ENCODE data around the gene HSH2D. TPM values are rescaled to one million over a fixed set of nuclear protein-coding genes. Genes with fewer than 3 reads are reported as not detected.

HSH2D gene
- total and polyA plus RNA-seq, 10 of the 15 experiments (the other 5 are each of a cell fraction or from before 2014, with no cell fraction given), result 22.0 to 145 (median 89.3) TPM

DNA sequence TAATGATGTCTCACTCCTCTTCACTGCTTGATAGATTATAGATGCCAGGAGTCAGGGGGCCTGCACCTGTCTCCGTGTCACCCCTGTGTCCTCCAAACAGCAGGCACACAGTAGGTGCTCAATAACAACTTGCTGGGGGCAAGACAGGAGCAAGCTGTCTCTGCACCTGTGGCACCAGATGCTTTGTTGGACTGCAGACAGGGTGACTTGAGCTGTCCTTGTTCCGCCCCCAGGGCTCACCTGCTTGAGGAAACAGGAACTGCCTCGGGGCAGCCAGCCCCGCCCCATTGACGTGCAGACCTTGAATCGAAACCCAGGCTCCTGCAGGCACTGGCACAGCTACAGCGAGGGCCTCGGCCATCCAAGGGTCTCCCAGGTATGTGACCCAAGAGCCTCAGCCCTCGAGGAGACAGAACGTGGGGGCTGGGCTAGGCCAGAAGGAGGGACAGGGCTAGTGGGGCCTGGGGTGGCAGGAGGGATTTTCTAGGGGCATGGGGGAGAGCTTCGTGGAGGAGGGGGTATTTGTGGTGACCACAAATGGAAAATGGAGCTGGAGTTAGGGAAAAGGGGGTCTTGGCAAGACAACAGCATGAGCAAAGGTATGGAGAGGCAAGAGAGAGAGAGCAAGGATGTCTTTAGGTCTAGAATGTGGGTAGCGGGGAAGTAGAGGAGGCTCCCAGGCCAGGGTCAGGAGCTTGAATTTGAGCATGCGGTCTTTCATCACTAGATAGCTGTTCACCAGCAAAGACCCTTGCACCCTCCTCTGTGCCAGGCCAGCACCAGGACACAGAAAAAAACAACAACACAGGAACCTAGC, at the start of gene HSH2D (continued):
- TF ChIP-seq, protein P1, sequence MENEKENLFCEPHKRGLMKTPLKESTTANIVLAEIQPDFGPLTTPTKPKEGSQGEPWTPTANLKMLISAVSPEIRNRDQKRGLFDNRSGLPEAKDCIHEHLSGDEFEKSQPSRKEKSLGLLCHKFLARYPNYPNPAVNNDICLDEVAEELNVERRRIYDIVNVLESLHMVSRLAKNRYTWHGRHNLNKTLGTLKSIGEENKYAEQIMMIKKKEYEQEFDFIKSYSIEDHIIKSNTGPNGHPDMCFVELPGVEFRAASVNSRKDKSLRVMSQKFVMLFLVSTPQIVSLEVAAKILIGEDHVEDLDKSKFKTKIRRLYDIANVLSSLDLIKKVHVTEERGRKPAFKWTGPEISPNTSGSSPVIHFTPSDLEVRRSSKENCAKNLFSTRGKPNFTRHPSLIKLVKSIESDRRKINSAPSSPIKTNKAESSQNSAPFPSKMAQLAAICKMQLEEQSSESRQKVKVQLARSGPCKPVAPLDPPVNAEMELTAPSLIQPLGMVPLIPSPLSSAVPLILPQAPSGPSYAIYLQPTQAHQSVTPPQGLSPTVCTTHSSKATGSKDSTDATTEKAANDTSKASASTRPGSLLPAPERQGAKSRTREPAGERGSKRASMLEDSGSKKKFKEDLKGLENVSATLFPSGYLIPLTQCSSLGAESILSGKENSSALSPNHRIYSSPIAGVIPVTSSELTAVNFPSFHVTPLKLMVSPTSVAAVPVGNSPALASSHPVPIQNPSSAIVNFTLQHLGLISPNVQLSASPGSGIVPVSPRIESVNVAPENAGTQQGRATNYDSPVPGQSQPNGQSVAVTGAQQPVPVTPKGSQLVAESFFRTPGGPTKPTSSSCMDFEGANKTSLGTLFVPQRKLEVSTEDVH (IDR thresholded peaks at IDR 0.05; ENCODE audit: low read depth, partially characterized antibody), result no peak
- TF ChIP-seq TCF3 (IDR thresholded peaks at IDR 0.05; ENCODE audit: borderline replicate concordance, insufficient read depth, low read depth, low read length) (peak; percentile 96), ATF7 (IDR thresholded peaks at IDR 0.05; ENCODE audit: low read depth) (no peak), ZBTB33 (IDR thresholded peaks at IDR 0.05) (no peak), HSF1 (IDR thresholded peaks at IDR 0.05; ENCODE audit: low read depth, low read length) (no peak), BCL3 (IDR thresholded peaks at IDR 0.05; ENCODE audit: borderline replicate concordance, insufficient read depth, low read depth, low read length, poor library complexity, severe bottlenecking) (no peak), SMARCA5 (IDR thresholded peaks at IDR 0.05) (no peak), RUNX3 (IDR thresholded peaks at IDR 0.05; ENCODE audit: low read length) (no peak; the same call in 1 of the 2 replicates), MEF2B (IDR thresholded peaks at IDR 0.05; ENCODE audit: partially characterized antibody, poor library complexity, severe bottlenecking) (peak; percentile 20), ZNF24 (IDR thresholded peaks at IDR 0.05) (no peak), CHD1 (IDR thresholded peaks at IDR 0.05; ENCODE audit: low read depth, low read length) (no peak; the same call in 1 of the 2 replicates), NR2C1 (IDR thresholded peaks at IDR 0.05) (no peak), NFIC (IDR thresholded peaks at IDR 0.05; ENCODE audit: low read depth, low read length) (no peak)
- TF ChIP-seq, protein P2, sequence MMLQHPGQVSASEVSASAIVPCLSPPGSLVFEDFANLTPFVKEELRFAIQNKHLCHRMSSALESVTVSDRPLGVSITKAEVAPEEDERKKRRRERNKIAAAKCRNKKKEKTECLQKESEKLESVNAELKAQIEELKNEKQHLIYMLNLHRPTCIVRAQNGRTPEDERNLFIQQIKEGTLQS (IDR thresholded peaks at IDR 0.05; ENCODE audit: borderline replicate concordance, extremely low read depth, low read depth, low read length), result no peak
- TF ChIP-seq, protein P3, sequence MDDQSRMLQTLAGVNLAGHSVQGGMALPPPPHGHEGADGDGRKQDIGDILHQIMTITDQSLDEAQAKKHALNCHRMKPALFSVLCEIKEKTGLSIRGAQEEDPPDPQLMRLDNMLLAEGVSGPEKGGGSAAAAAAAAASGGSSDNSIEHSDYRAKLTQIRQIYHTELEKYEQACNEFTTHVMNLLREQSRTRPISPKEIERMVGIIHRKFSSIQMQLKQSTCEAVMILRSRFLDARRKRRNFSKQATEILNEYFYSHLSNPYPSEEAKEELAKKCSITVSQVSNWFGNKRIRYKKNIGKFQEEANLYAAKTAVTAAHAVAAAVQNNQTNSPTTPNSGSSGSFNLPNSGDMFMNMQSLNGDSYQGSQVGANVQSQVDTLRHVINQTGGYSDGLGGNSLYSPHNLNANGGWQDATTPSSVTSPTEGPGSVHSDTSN (IDR thresholded peaks at IDR 0.05; ENCODE audit: insufficient replicate concordance, low read depth, low read length), result no peak
